OCI-LY7 (cell line): ENCODE results near the gene SPTB.

Experiments used
- EZH2phosphoT487 ChIP-seq: fragments of 200-600 bp; sonication (generic); IDR thresholded peaks from 2 replicates; pipeline ENCODE4 v1.6.1; 2018; ENCODE audit warnings: low read depth, borderline replicate concordance, mild to moderate bottlenecking, mixed run types, antibody characterized with exemption, low read length, moderate library complexity, mixed read lengths
- TF ChIP-seq, protein P1 (sequence below): fragments of 200-600 bp; sonication (generic); conservative IDR thresholded peaks from 2 replicates; pipeline ENCODE4 v1.5.1; 2014; ENCODE audit warnings: mild to moderate bottlenecking, antibody characterized with exemption, low read length, moderate library complexity, mixed read lengths

DNA sequence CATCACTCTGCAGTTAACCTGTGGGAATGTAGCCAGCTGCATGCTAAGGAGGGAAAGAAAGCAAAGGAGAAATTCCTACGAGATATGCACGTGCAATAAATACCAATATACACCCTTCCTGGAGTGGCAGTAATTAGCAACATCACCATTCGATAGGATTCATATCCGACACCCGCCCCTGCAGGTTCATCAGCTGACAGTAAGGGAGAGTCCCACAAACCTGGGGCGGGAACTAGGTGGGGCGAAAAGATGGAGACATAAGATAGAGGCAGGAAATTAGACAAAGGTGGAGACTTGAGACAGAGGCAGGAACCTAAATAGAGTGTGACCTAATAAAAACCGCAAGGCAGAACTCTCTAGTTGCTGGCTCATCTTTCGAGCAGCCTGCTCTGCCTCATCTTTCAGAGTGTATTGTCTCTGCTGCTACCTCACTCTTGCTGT lies 123.9 kb downstream of the SPTB start:
- TF ChIP-seq, protein P1, sequence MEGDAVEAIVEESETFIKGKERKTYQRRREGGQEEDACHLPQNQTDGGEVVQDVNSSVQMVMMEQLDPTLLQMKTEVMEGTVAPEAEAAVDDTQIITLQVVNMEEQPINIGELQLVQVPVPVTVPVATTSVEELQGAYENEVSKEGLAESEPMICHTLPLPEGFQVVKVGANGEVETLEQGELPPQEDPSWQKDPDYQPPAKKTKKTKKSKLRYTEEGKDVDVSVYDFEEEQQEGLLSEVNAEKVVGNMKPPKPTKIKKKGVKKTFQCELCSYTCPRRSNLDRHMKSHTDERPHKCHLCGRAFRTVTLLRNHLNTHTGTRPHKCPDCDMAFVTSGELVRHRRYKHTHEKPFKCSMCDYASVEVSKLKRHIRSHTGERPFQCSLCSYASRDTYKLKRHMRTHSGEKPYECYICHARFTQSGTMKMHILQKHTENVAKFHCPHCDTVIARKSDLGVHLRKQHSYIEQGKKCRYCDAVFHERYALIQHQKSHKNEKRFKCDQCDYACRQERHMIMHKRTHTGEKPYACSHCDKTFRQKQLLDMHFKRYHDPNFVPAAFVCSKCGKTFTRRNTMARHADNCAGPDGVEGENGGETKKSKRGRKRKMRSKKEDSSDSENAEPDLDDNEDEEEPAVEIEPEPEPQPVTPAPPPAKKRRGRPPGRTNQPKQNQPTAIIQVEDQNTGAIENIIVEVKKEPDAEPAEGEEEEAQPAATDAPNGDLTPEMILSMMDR = no peak
- no peak for TF ChIP-seq EZH2phosphoT487
